Measurements from ENCODE around the gene BMP4. TPM values are rescaled to one million over a fixed set of nuclear protein-coding genes. Genes with fewer than 3 reads are reported as not detected.
A peak's percentile ranks its signal among the peaks of the same experiment; 100 is the strongest.

BMP4 gene
- total and polyA plus RNA-seq, 2 of the 13 experiments (the other 11 are each of a cell fraction or from before 2014, with no cell fraction given) = 56.4 to 169 TPM

DNA sequence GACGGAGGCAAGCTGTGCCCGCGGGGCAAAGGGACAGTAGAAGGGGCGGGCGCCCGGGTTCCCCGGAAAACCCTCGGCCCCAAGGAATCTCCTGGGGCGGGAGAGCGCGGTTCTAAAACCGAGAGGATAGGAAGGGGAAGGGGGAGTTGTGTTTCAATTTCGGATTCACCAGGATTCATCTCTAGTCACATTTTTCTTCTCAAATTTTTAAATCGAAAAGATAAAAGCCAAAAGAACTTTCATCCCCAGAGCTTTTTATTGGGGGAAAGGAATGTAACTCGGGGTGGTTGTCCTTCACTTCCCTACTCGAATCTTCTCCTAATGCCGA lies 1.4 kb downstream of the BMP4 start:
- CTCF ChIA-PET (ENCODE audit: low intra/inter-chr PET ratio, low total read pairs) = no interaction called here
- Histone ChIP-seq H3K4me1 (ENCODE audit: insufficient read depth, low read length) (peaks cover 63% of the 10 kb centered on the region), H4K20me1 (ENCODE audit: insufficient read depth, low read length) (peaks cover 19% of the 10 kb centered on the region; the same call in 1 of the 2 replicates), H3K27me3 (ENCODE audit: control insufficient read depth in 1 of 2, insufficient read depth in 2 of 2, low read length in 2 of 2) (no peaks in the 10 kb centered on the region; a peak in 1 of 5 replicates), H2AFZ (ENCODE audit: low read length) (no peak overlapping the region), H3K79me2 (ENCODE audit: insufficient read depth, low read length) (peaks cover 70% of the 10 kb centered on the region), H3K9me3 (ENCODE audit: low read length) (no peaks in the 10 kb centered on the region), H3K4me3 (replicated peaks in 1 of 3; ENCODE audit: insufficient read depth in 1 of 3, low read depth in 2 of 3, low read length in 3 of 3) (peak overlapping the region; percentile 87 to 92 (median 90)), H3K27ac (ENCODE audit: extremely low read length, insufficient read depth, low read length) (peak overlapping the region; percentile 85), H3K4me2 (ENCODE audit: low read depth, low read length) (peak overlapping the region; percentile 75), H3K9ac (ENCODE audit: insufficient read depth, low read depth, low read length) (peak overlapping the region; percentile 93), H3K36me3 (replicated peaks in 1 of 2; ENCODE audit: control insufficient read depth in 1 of 2, insufficient read depth in 2 of 2, low read length in 2 of 2) (peaks cover 15 to 30% of the 10 kb centered on the region in 2 experiments)
- intact Hi-C loops (cut with micrococcal nuclease; ENCODE audit: unreplicated experiment) = loop anchor here (5.0 kb wide), 3 partner anchors 182 to 397 kb away; no protein-coding TSS in a partner anchor
- ATAC-seq (no peak), FAIRE-seq (no peak), DNase-seq (ENCODE audit: low spot score) (no peak)
- POLR2A ChIA-PET = interaction anchor here (1.0 to 9.7 kb wide), 18 partner anchors 12 to 398 kb away, joined by 3 to 163 read pairs (median 16); no protein-coding TSS in a partner anchor
- WGBS (ENCODE audit: low lambda C conversion rate) = 4% methylated on average over 15 of the region's 17 CpGs
- TF ChIP-seq NONO (IDR thresholded peaks at IDR 0.05) (no peak), NONO (CRISPR knock-in tag; conservative IDR thresholded peaks at IDR 0.05) (0 out of 2 replicates have a peak, but pooled peaks have one; percentile 11), ZBTB7A (CRISPR knock-in tag; IDR thresholded peaks at IDR 0.05) (no peak)
- in situ Hi-C loops (cut with HindIII; ENCODE audit: extremely low pct_ligation_motif_present, low pct_unique_long_range_greater_than_20kb) = loop anchor here (5.0 to 10.0 kb wide), 3 partner anchors 222 to 390 kb away; no protein-coding TSS in a partner anchor
- BruUV-seq (replicated peaks) = TSS peak; percentile 51

DNA sequence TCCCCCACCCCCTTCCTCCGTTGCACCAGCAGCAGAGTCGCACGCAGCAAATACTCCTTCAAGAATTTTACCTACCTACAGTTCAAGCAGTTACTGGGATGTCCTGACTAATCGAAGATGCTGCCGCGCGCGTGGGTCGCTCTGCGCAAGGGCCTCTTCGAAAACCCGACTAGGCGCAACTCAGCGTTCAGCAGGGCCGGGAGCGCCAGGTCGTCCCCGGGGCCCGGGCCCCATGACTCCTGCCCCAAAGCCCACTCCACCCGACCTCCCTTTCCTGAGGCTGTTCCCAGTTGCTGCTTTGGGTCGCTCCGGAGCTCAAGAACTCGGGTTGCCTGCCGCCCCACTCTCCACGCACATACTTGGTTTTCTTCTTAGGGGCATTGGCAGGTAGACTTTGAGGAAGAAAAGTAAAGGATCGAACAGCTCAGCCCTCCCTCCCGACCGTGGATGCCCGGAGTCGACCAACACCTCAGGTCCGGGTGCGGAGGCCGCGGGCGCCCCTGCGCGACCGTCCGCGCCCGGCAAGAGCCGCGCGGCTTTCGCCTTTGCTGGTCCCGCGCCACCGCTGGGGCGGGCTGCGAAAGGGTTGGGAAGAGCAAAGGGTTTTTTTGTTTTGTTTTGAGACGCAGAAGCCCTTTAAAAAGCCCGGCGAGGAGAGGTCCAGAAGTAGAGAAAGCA lies 1.9 kb downstream of the BMP4 start:
- H3K4me2 ChIP-seq (ENCODE audit: low read depth, low read length) = peak overlapping the region; percentile 75
- H3K4me3 ChIP-seq (replicated peaks in 1 of 3; ENCODE audit: insufficient read depth in 1 of 3, low read depth in 2 of 3, low read length in 3 of 3) = peak overlapping the region; percentile 87 to 92 (median 90)
- under 1% methylated on average over 43 of the region's 53 CpGs for WGBS (ENCODE audit: low lambda C conversion rate)
- in situ Hi-C loops (cut with HindIII; ENCODE audit: extremely low pct_ligation_motif_present, low pct_unique_long_range_greater_than_20kb) = loop anchor here (5.0 to 10.0 kb wide), 4 partner anchors 183 to 390 kb away; no protein-coding TSS in a partner anchor
- intact Hi-C loops (cut with micrococcal nuclease; ENCODE audit: unreplicated experiment) = loop anchor here (1.0 to 5.0 kb wide), 5 partner anchors 183 to 417 kb away; no protein-coding TSS in a partner anchor
- H2AFZ ChIP-seq (ENCODE audit: low read length) = no peak overlapping the region
- POLR2A ChIA-PET = interaction anchor here (1.0 to 9.7 kb wide), 27 partner anchors 8 to 399 kb away, joined by 3 to 163 read pairs (median 7); no protein-coding TSS in a partner anchor
- no peaks in the 10 kb centered on the region; a peak in 1 of 5 replicates for H3K27me3 ChIP-seq (ENCODE audit: control insufficient read depth in 1 of 2, insufficient read depth in 2 of 2, low read length in 2 of 2)
- DNase-seq (ENCODE audit: low spot score) (no peak), ATAC-seq (no peak), FAIRE-seq (no peak)
- H3K79me2 ChIP-seq (ENCODE audit: insufficient read depth, low read length) = peaks cover 70% of the 10 kb centered on the region
- peaks cover 19% of the 10 kb centered on the region; the same call in 1 of the 2 replicates for H4K20me1 ChIP-seq (ENCODE audit: insufficient read depth, low read length)
- H3K9ac ChIP-seq (ENCODE audit: insufficient read depth, low read depth, low read length) = peak overlapping the region; percentile 93
- H3K36me3 ChIP-seq (replicated peaks in 1 of 2; ENCODE audit: control insufficient read depth in 1 of 2, insufficient read depth in 2 of 2, low read length in 2 of 2) = peaks cover 19 to 35% of the 10 kb centered on the region in 2 experiments
- peaks cover 63% of the 10 kb centered on the region for H3K4me1 ChIP-seq (ENCODE audit: insufficient read depth, low read length)
- no peaks in the 10 kb centered on the region for H3K9me3 ChIP-seq (ENCODE audit: low read length)
- BruUV-seq (replicated peaks) = no TSS peak
- CTCF ChIA-PET (ENCODE audit: low intra/inter-chr PET ratio, low total read pairs) = no interaction called here
- H3K27ac ChIP-seq (ENCODE audit: extremely low read length, insufficient read depth, low read length) = peak overlapping the region; percentile 85
- TF ChIP-seq ZFY (CRISPR knock-in tag; IDR thresholded peaks at IDR 0.05) = 0 out of 2 replicates have a peak, but pooled peaks have one; percentile 11
- TF ChIP-seq, protein P1, sequence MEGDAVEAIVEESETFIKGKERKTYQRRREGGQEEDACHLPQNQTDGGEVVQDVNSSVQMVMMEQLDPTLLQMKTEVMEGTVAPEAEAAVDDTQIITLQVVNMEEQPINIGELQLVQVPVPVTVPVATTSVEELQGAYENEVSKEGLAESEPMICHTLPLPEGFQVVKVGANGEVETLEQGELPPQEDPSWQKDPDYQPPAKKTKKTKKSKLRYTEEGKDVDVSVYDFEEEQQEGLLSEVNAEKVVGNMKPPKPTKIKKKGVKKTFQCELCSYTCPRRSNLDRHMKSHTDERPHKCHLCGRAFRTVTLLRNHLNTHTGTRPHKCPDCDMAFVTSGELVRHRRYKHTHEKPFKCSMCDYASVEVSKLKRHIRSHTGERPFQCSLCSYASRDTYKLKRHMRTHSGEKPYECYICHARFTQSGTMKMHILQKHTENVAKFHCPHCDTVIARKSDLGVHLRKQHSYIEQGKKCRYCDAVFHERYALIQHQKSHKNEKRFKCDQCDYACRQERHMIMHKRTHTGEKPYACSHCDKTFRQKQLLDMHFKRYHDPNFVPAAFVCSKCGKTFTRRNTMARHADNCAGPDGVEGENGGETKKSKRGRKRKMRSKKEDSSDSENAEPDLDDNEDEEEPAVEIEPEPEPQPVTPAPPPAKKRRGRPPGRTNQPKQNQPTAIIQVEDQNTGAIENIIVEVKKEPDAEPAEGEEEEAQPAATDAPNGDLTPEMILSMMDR (CRISPR knock-in tag; IDR thresholded peaks at IDR 0.05) = peak; percentile 38; the same call in 1 of the 2 replicates
- peak; percentile 46 for TF ChIP-seq AGO1 (IDR thresholded peaks at IDR 0.05; ENCODE audit: low read depth, low read length, poor library complexity, severe bottlenecking)
- TF ChIP-seq, protein P2, sequence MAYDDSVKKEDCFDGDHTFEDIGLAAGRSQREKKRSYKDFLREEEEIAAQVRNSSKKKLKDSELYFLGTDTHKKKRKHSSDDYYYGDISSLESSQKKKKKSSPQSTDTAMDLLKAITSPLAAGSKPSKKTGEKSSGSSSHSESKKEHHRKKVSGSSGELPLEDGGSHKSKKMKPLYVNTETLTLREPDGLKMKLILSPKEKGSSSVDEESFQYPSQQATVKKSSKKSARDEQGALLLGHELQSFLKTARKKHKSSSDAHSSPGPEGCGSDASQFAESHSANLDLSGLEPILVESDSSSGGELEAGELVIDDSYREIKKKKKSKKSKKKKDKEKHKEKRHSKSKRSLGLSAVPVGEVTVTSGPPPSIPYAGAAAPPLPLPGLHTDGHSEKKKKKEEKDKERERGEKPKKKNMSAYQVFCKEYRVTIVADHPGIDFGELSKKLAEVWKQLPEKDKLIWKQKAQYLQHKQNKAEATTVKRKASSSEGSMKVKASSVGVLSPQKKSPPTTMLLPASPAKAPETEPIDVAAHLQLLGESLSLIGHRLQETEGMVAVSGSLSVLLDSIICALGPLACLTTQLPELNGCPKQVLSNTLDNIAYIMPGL (CRISPR knock-in tag; IDR thresholded peaks at IDR 0.05; ENCODE audit: borderline replicate concordance in 1 of 2, low read depth in 1 of 2) = peak in 1 of 2 experiments; percentile 59; a peak in 2 of 4 replicates
- peak; percentile 34; the same call in 1 of the 2 replicates for TF ChIP-seq ZNF274 (CRISPR knock-in tag; IDR thresholded peaks at IDR 0.05)
- TF ChIP-seq ZNF766 (CRISPR knock-in tag; IDR thresholded peaks at IDR 0.05; ENCODE audit: borderline replicate concordance) = 0 out of 2 replicates have a peak, but pooled peaks have one; percentile 8
- peak; percentile 20 for TF ChIP-seq PTBP1 (IDR thresholded peaks at IDR 0.05; ENCODE audit: low read depth, low read length, poor library complexity, severe bottlenecking)

Measured in HepG2 (cell line).